Astrocyte of the spinal cord (primary cell): ENCODE measurements around the gene APOL2.
"Not testable (repeated sequence)": the region's sequence is repeated elsewhere in the genome, so short reads cannot be mapped to it uniquely, and the experiment has no call there.

Source experiments
- DNase-seq: peaks from one replicate; pipeline ENCODE4 v3.0.0; 2011; ENCODE audit warnings: low read depth, low spot score
- H3K4me3 ChIP-seq: 2 replicates; pipeline ENCODE4 v1.5.1; 2011; ENCODE audit warnings: low read depth, mild to moderate bottlenecking, low read length, moderate library complexity
- in situ Hi-C: cut with HindIII; loops from 2 replicates; pipeline ENCODE4 v1.10.0; 2017; ENCODE audit warnings: low sequenced_read_pairs
- TF ChIP-seq, protein P1 (sequence below): IDR thresholded peaks from 2 replicates; pipeline ENCODE4 v1.5.1; 2012; ENCODE audit warnings: low read depth, mild to moderate bottlenecking, low read length, inconsistent platforms

APOL2 gene

GRCh38 chr22:36274531-36274930 is 35.2 kb upstream of the APOL2 start:
- DNase-seq: no peak
- H3K4me3 ChIP-seq: no peak overlapping the region
- TF ChIP-seq, protein P1, sequence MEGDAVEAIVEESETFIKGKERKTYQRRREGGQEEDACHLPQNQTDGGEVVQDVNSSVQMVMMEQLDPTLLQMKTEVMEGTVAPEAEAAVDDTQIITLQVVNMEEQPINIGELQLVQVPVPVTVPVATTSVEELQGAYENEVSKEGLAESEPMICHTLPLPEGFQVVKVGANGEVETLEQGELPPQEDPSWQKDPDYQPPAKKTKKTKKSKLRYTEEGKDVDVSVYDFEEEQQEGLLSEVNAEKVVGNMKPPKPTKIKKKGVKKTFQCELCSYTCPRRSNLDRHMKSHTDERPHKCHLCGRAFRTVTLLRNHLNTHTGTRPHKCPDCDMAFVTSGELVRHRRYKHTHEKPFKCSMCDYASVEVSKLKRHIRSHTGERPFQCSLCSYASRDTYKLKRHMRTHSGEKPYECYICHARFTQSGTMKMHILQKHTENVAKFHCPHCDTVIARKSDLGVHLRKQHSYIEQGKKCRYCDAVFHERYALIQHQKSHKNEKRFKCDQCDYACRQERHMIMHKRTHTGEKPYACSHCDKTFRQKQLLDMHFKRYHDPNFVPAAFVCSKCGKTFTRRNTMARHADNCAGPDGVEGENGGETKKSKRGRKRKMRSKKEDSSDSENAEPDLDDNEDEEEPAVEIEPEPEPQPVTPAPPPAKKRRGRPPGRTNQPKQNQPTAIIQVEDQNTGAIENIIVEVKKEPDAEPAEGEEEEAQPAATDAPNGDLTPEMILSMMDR: no peak
- in situ Hi-C loops: no loop called here

DNA sequence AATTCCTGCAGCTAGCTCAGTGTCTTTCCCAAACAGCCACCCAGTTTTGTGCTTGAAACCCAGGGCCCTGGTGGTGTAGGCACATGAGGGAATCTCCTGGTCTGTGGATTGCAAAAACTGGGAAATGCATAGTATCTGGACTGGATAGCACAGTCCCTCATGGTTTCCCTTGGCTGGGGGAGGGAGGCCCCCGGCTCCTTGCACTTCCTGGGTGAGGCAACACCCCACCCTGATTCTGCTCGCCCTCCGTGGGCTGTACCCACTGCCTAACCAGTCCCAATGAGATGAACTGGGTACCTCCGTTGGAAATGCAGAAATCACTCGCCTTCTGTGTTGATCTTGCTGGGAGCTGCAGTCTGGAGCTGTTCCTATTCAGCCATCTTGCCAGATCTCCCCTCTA is 32.6 kb upstream of the APOL2 start:
- DNase-seq, in situ Hi-C loops, H3K4me3 ChIP-seq: not testable (repeated sequence)

GRCh38 chr22:36271231-36271630 is 31.9 kb upstream of the APOL2 start:
- H3K4me3 ChIP-seq, DNase-seq, in situ Hi-C loops: not testable (repeated sequence)

- DNase-seq: no peak
- in situ Hi-C loops: no loop called here
- TF ChIP-seq, protein P1: no peak
- no peak overlapping the region for H3K4me3 ChIP-seq
Measured at GRCh38 chr22:36267896-36268485, 28.7 kb upstream of the APOL2 start.

- TF ChIP-seq, protein P1: no peak
- DNase-seq: no peak
- no peak overlapping the region for H3K4me3 ChIP-seq
- in situ Hi-C loops: no loop called here
Measured at GRCh38 chr22:36267058-36267457, 27.7 kb upstream of the APOL2 start.

DNA sequence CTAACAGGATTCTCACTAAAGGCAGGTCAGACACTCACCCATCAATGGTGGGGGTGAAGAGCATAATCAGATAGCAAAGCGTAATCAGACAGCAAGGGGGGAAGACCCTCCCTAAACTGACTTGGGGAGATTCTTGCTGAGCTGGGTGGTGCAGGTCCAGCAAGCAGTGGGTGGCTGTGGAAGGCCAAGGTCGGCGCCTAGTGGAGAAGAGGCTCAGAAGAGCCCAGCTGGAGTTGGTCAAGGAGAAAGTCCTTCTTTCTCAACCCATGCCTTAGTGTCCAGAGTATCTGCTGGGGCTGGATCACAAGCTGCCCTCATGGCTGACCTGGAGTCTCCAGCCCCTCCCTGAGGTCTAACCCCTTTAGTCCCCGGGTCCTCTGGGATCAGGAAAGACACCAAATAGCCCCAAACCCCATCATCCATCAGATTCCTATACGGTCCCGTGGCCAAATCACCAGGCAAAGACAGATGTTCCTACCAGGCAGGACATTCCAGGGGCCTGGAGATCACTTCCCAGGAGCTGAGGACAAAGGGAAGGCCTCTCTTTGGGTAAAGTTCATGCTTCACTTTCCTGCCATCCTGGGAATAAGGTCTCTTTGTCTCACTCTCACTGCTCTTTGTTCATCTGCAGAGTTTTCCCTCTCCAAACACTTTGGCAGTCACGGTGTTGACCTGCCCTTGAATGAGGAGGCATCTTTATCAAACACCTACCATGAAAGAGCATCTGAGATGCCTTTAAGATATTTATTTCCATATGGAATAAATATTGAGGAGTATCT is 24.7 kb upstream of the APOL2 start:
- in situ Hi-C loops, H3K4me3 ChIP-seq, DNase-seq: not testable (repeated sequence)

DNA sequence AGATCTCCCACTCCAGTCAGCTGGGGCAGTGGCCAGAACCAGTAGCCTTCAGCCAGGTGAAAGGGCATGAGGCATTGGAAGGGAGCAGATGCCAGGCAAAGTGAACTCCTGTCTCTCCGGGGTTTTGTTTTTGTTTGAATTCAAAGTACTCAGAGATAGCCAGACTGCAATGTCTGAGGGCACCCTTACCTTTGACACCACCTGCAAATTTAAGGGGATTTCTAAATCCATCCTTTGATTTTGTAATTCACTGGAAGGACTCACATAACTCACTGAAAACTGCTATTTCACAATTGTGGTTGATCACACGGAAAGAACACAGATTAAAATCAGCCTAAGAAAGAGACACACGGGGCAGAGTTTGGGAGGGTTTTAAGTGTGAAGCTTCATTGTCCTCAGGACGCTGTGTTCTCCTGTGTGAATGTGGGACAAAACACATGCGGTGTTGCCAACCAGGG is 23.9 kb upstream of the APOL2 start:
- H3K4me3 ChIP-seq, in situ Hi-C loops, DNase-seq: not testable (repeated sequence)

DNA sequence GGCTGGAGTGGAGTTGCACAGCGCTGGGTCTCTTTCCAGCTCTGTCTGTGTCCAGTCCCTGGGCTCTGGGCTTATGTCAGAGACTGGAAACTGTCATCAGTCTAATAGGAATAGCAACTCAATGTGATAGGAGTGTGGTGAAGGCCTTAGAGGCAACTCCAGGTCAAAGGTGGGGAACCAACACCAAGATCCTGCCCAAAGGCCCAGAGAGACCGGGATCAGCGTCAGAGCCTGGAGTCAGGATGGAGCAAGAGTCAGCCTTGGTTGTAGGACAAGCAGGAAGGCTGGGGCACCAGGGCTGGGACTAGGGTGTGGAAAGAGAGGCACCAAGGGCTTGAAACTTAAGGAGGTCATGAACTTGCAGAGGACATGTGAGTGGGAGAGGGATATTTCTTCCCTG is 23.0 kb upstream of the APOL2 start:
- DNase-seq, H3K4me3 ChIP-seq, in situ Hi-C loops: not testable (repeated sequence)

DNA sequence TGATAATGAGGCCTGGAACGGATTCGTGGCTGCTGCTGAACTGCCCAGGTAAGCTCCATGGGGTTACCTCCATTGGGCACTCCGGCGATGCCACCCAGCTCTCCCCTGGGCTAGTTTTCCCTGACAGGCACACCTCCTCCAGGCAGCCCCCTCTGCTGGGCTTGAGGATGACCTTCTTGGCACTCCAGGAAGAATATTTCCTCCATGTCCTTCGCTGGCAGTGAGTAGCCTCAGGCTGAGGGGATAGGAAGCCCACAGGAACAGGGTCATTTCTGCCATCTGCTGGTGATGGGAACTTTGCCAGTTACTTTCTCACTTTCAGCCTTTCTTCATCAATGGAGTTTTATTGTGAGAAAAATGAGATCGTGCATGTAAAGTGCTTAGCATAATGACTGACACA is 22.3 kb upstream of the APOL2 start:
- in situ Hi-C loops: not testable (repeated sequence)

More for the DNA sequence above, 22.3 kb upstream of the APOL2 start:
- DNase-seq, H3K4me3 ChIP-seq: not testable (repeated sequence)
